Gastrocnemius medialis (tissue), 4 donors: ENCODE measurements around the gene ZNF697.

ENCODE experiments used
- CTCF ChIP-seq, 5 experiments: fragments of 450-650 bp in 3 of 5; fragments of 200-600 bp in 2 of 5; sonication (generic) in 2 of 5; IDR thresholded peaks in 4 of 5; conservative IDR thresholded peaks in 1 of 5; 1 replicate in 4 of 5; 2 replicates in 1 of 5; pipeline ENCODE4 v1.5.1; 2016 to 2019; ENCODE audit warnings: antibody characterized with exemption in 5 of 5, mild to moderate bottlenecking in 3 of 5, moderate library complexity in 3 of 5
- POLR2A ChIP-seq, 2 donors: fragments of 450-650 bp; IDR thresholded peaks; one replicate each; pipeline ENCODE4 v1.6.1; 2017; ENCODE audit warnings: antibody characterized with exemption in 2 of 2, mild to moderate bottlenecking in 2 of 2, moderate library complexity in 2 of 2

GRCh38 chr1:119647734-119648619 lies at the start of gene ZNF697:
- peak; percentile 16 to 52 (median 44) for TF ChIP-seq CTCF (IDR thresholded peaks at IDR 0.05 in 4 of 5, conservative IDR thresholded peaks at IDR 0.05 in 1 of 5)
- peak; percentile 72 to 76 for TF ChIP-seq POLR2A (IDR thresholded peaks at IDR 0.05)
